ENCODE data around the gene THSD8.

- TF ChIP-seq, protein P1, sequence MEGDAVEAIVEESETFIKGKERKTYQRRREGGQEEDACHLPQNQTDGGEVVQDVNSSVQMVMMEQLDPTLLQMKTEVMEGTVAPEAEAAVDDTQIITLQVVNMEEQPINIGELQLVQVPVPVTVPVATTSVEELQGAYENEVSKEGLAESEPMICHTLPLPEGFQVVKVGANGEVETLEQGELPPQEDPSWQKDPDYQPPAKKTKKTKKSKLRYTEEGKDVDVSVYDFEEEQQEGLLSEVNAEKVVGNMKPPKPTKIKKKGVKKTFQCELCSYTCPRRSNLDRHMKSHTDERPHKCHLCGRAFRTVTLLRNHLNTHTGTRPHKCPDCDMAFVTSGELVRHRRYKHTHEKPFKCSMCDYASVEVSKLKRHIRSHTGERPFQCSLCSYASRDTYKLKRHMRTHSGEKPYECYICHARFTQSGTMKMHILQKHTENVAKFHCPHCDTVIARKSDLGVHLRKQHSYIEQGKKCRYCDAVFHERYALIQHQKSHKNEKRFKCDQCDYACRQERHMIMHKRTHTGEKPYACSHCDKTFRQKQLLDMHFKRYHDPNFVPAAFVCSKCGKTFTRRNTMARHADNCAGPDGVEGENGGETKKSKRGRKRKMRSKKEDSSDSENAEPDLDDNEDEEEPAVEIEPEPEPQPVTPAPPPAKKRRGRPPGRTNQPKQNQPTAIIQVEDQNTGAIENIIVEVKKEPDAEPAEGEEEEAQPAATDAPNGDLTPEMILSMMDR (IDR thresholded peaks at IDR 0.05): no peak
- no peak for TF ChIP-seq POLR2A (IDR thresholded peaks at IDR 0.05)
These were observed 28.3 kb upstream of the THSD8 start for GRCh38 chr19:12773571-12773970.

Data from thyroid gland (tissue), 4 donors.